Measurements from ENCODE around the gene CNOT9.
"Not testable (repeated sequence)": the region's sequence is repeated elsewhere in the genome, so short reads cannot be mapped to it uniquely, and the experiment has no call there.

CNOT9 gene

GRCh38 chr2:218568190-218569037 is at the start of gene CNOT9, which contains the start of gene USP37:
CNOT9 (plus strand) TSS chr2:218568839; CDS start chr2:218568955, 116 bp downstream.
USP37 (minus strand) TSS chr2:218568351; CDS start chr2:218558653, 9,698 bp downstream.
- DNase-seq: peak; percentile 91

- DNase-seq: no peak
These were observed 49.8 kb upstream of the CNOT9 start for GRCh38 chr2:218518876-218519275.

GRCh38 chr2:218523651-218524050 is 45.0 kb upstream of the CNOT9 start:
- no peak for DNase-seq

GRCh38 chr2:218528409-218528808 is 40.2 kb upstream of the CNOT9 start:
- not testable (repeated sequence) for DNase-seq

- DNase-seq: no peak
These were observed 38.6 kb upstream of the CNOT9 start for GRCh38 chr2:218529990-218530389.

GRCh38 chr2:218536804-218537494 is 31.7 kb upstream of the CNOT9 start:
- no peak for DNase-seq

GRCh38 chr2:218540015-218540414 is 28.6 kb upstream of the CNOT9 start:
- no peak for DNase-seq

- no peak for DNase-seq
These were observed 22.6 kb upstream of the CNOT9 start for GRCh38 chr2:218546012-218546411.

- no peak for DNase-seq
These were observed 21.1 kb upstream of the CNOT9 start for GRCh38 chr2:218547511-218547910.

- DNase-seq: no peak
These were observed 20.7 kb upstream of the CNOT9 start for GRCh38 chr2:218547978-218548377.

- DNase-seq: not testable (repeated sequence)
These were observed 14.4 kb upstream of the CNOT9 start for GRCh38 chr2:218554225-218554624.

- DNase-seq: no peak
These were observed 13.1 kb upstream of the CNOT9 start for GRCh38 chr2:218555527-218555926.

- no peak for DNase-seq
These were observed 10.7 kb upstream of the CNOT9 start for GRCh38 chr2:218557941-218558340.

- no peak for DNase-seq
These were observed 9.7 kb upstream of the CNOT9 start for GRCh38 chr2:218558986-218559385.

- no peak for DNase-seq
These were observed 4.6 kb upstream of the CNOT9 start for GRCh38 chr2:218564056-218564455.

- no peak for DNase-seq
These were observed 2.3 kb upstream of the CNOT9 start for GRCh38 chr2:218566296-218566695.

- DNase-seq: no peak
These were observed 846 bp upstream of the CNOT9 start for GRCh38 chr2:218567797-218568189.

GRCh38 chr2:218569038-218569431 is 396 bp downstream of the CNOT9 start:
- DNase-seq: no peak

GRCh38 chr2:218569661-218570500 is 1.2 kb downstream of the CNOT9 start:
- DNase-seq: no peak

GRCh38 chr2:218570850-218571249 is 2.2 kb downstream of the CNOT9 start:
- DNase-seq: no peak

- no peak for DNase-seq
These were observed 8.2 kb downstream of the CNOT9 start for GRCh38 chr2:218576854-218577253.

GRCh38 chr2:218577482-218578220 is 9.0 kb downstream of the CNOT9 start:
- DNase-seq: no peak
